ENCODE results near the gene NCK1.
A peak's percentile ranks its signal among the peaks of the same experiment; 100 is the strongest.
"Not testable (repeated sequence)": the region's sequence is repeated elsewhere in the genome, so short reads cannot be mapped to it uniquely, and the experiment has no call there.

Gene NCK1

DNA sequence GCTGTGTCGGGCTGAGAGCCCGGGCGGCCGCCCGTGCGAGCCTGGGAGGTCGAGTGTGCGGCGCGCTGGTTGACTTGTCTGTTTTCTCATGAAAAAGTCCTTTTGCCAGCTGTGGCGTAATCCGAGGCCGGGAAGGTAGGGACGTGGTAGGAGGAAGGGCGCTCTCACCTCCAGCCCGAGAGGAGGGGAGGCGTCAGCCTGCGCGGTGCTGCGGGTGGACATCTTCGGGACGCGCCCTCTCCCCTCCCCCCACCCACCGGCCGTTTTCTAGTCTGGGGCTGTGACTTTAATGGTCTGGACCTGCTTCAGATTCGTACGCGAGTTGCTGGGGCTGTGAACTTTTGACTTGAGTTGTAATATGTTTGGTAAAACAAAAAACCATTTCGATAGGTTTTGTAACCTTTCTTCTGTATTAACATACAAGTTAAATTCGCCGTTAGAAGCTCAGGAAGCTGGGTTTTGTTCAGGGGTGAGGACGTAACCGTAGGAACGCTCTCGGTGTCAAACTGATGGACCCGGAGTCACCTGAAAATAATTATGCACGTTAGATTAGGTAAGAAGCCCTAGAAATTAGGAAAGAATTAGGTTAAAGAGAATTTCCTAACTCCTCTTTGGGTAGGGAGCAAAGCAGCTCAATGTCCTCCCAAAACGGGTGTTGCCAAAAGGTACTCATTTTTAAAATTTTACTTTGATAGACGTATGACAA lies 762 bp downstream of the NCK1 start:
- DNase-seq (ENCODE audit: low read depth in 2 of 2): peak; percentile 14 to 33

DNA sequence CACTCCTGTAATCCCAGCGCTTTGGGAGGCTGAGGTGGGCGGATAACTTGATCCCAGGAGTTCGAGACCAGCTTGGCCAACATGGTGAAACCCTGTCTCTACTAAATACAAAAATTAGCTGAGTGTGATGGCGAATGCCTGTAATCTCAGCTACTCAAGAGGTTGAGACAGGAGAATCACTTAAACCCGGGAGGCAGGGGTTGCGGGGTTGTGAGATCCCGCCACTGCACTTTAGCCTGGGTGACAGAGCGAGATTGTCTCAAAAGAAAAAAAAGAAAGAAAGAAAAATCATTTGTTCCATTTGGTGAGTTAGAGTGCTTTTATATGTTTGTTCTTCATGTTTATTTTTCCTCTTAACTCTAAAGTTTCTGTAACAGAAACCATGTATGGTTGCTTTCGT lies 7.3 kb downstream of the NCK1 start:
- DNase-seq (ENCODE audit: low read depth in 2 of 2): no peak

DNA sequence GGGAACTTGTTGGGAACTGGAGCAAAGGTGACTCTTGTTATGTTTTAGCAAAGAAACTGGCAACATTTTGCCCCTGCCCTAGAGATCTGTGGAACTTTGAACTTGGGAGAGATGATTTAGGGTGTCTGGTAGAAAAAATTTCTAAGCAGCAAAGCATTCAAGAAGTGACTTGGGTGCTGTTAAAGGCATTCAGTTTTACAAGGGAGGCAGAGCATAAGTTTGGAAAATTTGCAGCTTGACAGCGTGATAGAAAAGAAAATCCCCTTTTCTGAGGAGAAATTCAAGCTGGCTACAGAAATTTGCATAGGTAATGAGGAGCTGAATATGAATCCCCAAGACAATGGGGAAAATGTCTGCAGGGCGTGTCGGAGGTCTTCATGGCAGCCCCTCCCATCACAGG lies 10.2 kb downstream of the NCK1 start:
- not testable (repeated sequence) for DNase-seq (ENCODE audit: low read depth in 2 of 2)

DNA sequence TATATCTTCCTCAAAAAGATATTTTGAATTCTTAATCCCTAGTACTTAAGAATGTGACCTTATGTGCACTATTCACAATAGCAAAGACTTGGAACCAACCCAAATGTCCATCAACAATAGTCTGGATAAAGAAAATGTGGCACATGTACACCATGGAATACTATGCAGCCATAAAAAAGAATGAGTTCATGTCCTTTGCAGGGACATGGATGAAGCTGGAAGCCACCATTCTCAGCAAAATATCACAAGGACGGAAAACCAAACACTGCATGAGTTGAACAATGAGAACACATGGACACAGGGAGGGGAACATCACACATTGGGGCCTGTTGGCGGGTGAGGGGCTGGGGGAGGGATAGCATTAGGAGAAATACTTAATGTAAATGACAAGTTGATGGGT lies 17.5 kb downstream of the NCK1 start:
- not testable (repeated sequence) for DNase-seq (ENCODE audit: low read depth in 2 of 2)

DNA sequence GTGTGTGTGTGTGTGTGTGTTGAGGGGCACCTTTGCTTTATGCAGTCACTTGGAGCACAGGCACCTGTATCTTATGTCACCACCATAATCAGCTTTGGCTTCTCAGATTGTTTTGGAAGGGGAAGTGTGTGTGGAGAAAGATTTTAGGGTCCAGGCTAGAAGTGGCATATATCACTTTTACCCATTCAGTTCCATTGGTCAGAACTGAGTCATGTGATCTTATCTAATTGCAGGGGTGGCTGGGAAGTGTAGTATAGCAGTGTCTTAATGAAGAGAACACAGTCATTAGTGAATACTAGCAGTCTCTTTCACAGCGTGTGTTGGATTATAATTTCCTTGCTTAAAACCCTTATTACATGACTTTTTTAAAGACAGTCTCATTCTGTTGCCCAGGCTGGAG lies 20.6 kb downstream of the NCK1 start:
- no peak for DNase-seq (ENCODE audit: low read depth in 2 of 2)

DNA sequence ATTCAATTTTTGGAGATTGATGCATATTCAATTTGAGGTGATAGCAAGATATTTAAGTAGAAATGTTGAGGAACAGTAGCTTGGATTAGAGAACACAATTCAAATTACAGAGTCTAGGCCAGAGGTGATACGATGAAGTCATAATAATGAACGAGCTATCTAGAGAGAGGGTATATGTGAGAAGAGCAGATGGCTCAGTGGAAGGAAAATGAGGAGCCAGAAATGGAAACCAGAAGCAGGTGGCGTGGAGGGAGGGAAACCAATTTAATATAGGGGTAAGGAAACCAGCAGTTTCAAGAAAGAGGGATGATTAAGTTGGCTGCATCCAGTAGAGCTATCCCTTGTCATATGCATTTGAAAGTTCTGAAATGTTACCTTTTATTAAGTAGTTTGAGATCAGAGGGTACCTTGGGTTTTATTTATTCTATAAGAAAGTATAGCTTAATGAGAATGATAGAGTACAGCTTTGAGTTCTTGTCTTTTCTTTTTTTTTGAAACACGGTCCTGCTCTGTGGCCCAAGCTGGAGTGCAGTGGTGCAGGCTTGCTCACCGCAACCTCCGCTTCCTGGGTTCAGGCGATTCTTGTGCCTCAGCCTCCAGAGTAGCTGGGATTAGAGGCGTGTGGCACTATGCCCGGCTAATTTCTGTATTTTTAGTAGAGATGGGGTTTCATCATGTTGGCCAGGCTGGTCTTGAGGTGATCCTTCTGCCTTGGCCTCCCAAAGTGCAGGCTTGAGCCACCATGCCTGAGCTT lies 22.1 kb downstream of the NCK1 start:
- no peak for DNase-seq (ENCODE audit: low read depth in 2 of 2)

DNA sequence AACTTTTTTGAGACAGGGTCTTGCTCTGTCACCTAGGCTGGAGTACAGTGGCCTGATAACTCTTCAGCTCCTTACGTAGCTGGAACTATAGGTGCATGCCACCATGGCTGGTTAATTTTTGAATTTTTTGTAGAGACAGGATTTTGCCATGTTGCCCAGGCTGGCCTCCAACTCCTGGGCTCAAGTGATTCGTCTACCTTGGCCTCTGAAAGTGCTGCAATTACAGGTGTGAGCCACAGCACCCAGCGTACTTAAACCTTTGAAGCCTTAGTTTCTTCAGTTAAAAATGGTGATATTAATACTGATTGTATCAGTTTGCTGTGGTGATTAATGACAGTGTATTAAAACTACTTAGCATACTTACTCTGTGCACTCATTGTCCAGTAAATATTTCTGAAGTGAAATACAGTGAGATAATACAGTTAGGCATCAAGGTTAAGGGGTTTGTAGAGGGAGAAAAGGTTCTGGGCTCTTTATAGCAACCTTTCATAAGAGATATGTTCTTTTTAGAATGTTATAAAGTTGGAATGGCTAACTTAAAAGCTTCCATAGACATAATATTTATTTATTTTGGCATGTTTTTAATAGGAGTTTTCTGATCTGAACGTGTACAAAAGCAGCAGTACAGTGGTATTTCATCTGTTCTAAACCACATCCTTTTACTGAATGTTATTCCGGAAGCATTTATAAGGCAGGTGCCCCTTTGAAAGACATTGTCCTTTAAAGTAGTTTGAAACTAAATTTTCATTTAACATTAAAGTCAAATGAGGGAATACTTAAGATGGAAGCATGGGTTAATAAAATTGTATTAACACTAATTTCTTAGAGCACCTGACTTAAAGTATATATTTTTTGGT lies 23.6 kb downstream of the NCK1 start:
- no peak for DNase-seq (ENCODE audit: low read depth in 2 of 2)

DNA sequence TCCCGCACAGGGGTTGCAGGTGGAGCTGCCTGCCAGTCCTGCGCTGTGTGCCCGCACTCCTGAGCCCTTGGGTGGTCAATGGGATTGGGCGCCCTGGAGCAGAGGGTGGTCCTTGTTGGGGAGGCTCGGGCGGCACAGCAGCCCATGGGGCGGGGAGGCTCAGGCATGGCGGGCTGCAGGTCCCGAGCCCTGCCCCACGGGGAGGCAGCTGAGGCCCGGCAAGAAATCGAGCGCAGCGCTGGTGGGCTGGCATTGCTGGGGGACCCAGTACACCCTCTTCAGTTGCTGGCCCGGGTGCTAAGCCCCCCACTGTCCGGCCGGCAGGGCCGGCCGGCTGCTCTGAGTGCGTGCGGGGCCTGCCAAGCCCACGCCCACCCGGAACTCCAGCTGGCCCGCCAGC lies 27.9 kb downstream of the NCK1 start:
- no peak for DNase-seq (ENCODE audit: low read depth in 2 of 2)

DNA sequence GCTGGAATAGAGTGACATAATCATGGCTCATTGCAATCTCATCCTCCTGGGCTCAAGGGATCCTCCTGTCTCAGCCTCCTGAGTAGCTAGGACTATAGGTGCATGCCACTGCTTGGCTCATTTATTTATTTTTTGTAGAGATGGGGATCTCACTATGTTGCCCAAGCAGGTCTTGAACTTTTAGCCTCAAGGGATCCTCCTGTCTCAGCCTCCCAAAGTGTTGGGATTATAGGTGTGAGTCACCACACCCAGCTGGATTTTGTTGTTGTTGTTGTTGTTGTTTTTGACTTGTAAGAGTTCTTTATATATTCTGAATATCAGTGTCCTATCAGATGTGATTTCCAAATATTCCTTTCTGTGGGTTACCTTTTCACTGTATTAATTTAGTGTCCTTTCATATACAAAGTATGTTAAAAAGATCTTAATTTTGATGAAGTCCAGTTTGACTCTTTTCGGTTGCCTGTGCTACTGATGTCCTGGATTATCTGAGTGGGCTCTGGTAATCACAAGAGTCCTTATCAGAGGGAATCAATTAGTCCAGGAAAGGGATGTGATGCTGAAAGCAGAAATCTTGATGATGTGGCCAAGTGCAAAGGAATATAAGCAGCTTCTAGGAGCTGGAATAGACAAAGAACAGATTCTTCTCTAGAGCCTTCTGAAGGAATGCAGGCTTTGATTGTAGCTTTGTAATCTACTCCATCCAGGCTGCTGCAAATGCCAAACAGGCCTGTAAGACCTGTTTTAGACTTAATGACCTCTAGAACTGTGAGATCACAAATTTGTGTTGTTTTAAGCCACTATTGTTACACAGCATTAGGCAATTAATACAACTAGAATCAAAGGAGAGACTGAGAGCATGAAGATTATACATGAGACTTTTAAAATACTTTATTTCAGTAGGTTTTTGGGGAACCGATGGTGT lies 30.2 kb downstream of the NCK1 start:
- no peak for DNase-seq (ENCODE audit: low read depth in 2 of 2)

DNA sequence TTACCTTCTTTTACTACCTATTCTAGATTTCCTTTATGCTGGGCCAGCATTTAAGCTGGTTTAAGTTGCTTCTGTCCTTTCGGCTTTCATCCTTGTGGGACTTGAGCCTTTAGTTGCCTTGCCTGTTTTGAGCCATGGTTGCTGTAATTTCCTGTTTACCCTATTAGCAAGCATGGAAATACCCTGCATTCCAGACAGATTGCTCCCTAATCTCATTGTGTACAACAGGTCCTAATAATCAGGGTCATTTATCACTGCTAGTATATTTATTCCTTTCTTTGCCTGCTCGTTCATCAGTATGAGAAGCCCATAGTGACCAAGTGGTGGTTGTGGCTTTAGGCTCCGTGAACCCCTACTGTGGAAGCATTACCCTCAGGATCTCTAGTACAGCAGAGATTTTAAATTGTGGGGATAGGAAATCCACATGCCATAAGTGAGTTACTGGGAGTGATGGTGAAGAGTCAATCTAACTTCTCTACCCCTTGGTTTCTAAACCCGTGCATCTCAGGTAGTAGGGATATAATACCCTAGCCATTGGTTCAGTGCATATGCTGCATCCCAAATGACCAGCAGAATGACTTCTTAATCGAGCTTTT lies 31.9 kb downstream of the NCK1 start:
- DNase-seq (ENCODE audit: low read depth in 2 of 2): no peak

DNA sequence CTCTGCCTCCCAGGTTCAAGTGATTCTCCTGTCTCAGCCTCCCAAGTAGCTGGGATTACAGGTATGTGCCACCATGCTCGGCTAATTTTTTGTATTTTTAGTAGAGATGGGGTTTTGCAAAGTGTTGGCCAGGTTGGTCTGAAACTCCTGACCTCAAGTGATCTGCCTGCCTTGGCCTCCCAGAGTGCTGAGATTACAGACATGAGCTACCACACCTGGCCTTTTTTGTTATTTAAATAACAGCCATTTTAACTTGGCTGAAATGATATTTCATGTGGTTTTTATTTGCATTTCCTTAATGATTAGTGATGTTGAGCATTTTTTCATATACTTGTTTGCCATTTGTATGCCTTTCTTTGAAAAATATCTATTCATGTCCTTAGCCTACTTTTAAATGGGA lies 35.2 kb downstream of the NCK1 start:
- DNase-seq (ENCODE audit: low read depth in 2 of 2): not testable (repeated sequence)

DNA sequence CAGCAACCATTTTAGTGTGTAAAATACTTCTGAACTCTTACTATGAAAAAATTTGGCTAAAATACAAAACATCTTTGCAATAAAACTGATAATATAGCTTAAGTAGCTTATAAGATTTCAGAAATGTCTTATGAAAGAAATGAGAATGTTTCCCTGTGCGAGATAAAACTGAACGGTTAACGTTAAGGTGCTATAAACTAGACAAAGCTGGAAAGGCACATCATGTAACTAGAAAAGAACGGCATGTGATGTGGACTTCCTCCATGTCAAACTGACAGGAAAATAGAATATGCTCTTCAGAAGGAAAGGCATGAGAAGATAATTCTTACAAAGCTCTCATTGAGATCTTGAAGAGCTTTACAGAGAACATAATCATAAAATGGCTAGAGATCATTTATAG lies 36.5 kb downstream of the NCK1 start:
- DNase-seq (ENCODE audit: low read depth in 2 of 2): no peak

DNA sequence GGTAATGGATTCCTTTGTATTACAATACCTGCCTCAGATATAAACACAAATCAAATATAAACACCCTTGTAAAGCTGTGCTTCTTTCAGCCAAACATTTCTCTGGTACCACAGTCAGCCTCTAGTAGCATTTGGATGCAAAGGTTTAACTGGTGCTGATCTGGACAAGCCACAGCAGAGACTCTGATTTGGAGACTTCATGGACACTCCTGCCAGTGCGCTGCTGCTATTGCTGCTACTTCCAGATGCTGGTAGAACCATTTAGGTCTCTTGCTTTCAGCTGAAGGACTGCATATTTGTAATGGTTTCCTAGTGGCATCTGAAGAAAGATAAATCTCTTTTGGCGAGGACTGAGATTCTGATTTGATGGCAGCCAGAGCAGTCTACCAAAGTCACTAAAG lies 36.9 kb downstream of the NCK1 start:
- DNase-seq (ENCODE audit: low read depth in 2 of 2): no peak

DNA sequence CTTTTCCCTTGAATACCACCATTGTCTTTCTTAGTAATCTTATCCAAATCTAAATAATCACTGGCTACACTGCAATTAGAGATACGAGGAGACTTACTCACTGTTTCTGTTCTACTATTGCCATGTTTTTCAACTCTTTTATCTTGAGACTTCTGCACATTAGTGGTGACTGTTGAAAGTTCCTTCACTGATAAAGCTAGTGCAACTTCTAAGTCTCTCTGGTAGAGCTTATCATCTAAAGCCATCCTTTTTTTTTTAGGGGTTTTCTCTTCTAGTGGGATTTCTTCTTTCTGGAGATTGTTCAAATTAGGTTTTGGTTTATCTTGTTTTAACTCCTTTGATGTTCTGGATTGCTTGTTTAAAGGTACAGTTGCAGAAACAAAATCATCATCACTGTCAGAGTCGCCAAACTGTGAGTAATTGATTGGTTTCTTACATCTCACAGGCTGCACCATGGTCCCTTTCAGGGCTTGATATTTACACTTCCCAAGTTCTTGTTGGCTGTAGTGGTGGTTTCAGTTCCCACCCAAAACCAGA lies 37.7 kb downstream of the NCK1 start:
- peak in 1 of 2 donors; percentile 1 for DNase-seq (ENCODE audit: low read depth in 2 of 2)

DNA sequence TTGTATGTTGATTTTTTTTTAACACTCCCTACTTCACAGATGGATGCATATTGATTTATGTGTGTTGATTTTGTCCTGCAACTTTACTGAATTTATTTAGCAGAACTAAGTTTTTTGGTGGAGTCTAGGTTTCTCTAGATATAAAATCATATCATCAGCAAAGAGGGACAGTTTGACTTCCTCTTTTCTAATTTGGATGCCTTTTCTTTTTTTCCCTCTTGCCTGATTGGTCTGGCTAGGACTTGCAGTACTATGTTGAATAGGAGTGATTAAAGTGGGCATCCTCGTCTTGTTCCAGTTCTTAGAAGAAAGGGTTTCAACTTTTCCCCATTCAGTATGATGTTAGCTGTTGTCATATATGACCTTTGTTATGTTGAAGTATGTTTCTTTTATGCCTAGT lies 38.7 kb downstream of the NCK1 start:
- DNase-seq (ENCODE audit: low read depth in 2 of 2): not testable (repeated sequence)

DNA sequence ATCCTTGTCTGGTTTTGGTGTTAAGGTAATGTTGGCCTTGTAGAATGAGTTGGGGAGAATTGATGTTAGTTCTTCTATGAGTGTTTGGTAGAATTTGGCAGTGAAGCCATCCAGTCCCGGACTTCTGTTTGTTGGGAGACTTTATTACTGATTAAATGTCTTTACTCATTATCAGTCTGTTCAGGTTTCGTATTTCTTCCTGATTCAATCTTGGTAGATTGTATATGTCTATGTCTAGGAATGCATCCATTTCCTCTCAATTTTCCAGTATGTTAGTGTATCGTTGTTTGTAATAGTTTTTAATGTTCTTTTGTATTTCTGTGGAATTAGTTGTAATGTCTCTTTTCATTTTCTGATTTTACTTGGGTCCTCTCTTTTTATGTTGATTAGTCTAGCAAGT lies 39.4 kb downstream of the NCK1 start:
- DNase-seq (ENCODE audit: low read depth in 2 of 2): no peak

DNA sequence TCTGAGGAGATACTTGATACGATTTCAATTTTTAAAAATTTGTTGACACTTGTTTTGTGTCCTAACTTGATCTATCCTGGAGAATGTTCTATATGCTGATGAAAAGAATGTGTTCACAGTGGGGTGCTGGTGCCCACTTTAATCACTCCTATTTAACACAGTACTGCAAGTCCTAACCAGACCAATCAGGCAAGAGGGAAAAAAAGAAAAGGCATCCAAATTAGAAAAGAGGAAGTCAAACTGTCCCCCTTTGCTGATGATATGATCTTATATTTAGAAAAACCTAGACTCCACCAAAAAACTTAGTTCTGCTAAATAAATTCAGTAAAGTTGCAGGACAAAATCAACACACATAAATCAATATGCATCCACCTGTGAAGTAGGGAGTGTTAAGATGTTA lies 40.5 kb downstream of the NCK1 start:
- DNase-seq (ENCODE audit: low read depth in 2 of 2): not testable (repeated sequence)

DNA sequence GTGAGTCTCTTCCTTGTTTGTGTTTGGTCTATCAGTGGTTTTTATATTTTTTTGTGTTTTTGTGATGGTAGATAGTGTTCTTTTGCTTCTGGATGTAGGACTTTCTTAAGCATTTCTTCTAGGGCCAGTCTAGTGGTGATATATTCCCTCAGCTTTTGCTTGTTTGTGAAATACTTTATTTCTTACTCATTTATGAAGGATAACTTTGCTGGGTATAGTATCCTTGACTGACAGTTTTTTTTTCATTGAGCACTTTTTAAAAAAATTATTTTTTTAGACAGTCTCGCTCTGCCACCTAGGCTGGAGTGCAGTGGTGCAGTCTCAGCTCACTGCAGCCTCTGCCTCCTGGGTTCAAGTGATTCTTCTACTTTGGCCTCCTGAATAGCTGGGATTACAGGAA lies 41.9 kb downstream of the NCK1 start:
- DNase-seq (ENCODE audit: low read depth in 2 of 2): no peak

DNA sequence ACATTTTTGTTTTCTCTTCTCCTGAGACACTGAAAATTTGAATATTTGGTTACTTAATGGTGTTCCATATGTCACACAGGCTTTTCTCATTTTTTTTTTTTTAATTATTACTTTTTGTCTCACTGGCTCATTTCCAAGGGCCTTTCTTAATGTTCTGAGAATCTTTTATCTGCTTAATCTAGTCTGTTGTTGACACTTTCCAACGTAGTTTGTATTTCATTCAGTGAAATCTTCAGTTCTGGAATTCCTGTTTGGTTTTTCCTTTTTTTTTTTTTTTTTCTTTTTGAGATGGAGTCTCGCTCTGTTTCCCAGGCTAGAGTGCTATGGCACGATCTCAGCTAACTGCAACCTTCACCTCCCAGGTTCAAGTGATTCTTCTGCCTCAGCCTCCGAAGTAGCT lies 42.7 kb downstream of the NCK1 start:
- no peak for DNase-seq (ENCODE audit: low read depth in 2 of 2)

DNA sequence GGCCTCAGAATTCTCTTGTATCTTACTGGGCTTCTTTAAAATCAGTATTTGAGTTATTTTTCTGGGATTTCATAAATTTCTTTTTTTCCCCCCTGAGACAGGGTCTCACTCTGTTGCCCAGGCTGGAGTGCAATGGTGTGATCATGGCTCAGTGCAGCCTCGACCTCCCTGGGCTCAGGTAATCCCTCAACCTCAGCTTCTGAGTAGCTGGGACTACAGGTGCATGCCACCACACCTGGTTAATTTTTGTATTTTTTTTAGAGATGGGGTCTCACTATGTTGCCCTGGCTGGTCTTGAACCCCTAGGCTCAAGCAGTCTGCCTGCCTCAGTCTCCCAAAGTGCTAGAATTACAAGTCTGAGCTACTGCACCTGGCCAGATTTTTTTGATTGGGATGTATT lies 43.5 kb downstream of the NCK1 start:
- no peak for DNase-seq (ENCODE audit: low read depth in 2 of 2)

DNA sequence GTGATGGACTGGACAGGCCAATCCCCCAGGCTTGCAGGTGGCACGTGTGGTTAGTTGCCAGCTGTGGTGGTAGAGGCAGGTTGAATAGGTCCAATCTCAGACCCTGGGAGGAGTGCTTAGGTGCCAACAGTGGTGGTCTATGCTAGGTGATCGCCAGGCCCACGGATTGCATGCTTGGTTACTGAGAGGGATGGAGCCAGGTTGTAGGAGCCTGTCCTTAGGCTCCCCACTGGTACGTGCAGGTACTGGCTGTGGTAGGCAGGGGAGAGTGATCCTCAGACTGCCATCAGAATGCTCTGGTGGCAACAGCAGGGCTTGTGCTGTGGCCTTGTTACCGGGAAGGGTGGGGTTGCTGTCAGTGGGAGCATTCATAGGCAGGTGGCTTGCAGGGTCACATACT lies 44.7 kb downstream of the NCK1 start:
- DNase-seq (ENCODE audit: low read depth in 2 of 2): no peak

All from stimulated activated CD4-positive, alpha-beta T cell treated with anti-CD3 and anti-CD28 coated beads, Interleukin-15, amount 100 ng/mL, for 48 hours (primary cell).